GM18519 (cell line): ENCODE results near the gene DMRTA2.

Experiments used
- ATAC-seq: cut with Tn5 transposase; IDR thresholded peaks from one replicate; pipeline ENCODE4 v1.9.1; 2021; ENCODE audit warnings: mild to moderate bottlenecking, moderate library complexity; ENCODE audit not compliant: unreplicated experiment, low FRiP score

DMRTA2 gene

DNA sequence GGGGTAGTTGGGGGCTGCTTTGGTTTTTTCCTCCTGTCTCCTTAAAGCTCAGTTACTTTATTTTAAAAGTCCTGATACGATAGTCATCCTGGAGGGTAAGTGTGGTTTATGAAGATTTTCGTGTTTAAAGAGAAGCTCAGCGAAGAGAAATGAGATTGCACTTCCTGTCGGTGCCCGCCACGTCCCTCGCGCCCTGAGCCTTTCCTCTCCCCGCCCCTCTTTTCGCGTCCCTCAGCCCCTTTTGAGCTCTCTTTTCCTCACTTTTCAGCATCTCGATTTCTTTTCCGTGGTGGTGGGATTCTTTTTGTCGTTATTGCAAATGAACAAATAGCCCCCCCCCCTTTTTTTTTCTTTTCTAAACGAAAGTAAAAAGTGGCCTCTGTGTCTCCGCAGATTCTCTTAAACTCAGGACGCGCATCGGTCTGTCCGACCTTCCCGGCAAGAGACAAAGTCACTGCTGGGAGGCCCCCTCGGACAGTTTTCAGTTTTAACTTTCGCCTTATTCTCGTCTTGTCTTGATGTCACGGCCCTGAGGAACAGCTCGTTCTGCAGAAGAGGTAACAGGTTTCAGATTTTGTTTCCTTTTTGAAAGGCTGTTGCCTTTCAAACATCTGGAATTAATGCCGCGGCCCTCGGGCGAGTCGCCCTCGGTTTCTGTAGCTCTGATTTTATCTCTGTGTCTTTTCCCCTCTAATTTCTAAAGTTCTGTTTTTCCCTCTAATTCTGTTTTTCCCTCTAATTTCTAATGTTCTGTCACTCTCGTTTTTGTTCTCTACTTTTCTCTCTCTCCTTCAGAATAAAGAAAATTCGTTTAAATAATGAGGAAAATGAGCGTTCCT, 1.0 kb upstream of the DMRTA2 start:
- ATAC-seq, result no peak

DNA sequence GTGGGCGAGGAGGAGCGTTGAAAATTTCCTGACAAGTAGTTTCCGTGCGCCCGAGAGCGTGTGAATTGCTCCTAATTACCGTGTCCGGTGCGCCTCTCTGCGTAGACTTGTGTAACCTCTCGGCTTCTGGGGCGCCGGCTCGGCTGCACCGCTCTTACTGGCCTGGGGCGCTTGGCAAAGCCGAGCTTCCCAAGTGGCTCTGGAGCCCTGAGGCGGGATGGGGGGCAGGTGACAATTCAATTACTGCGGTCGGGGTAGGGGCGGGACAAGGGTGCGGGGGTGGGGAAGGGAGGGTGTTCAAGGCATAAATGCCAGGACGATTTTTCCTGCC, 392 bp upstream of the DMRTA2 start:
- no peak for ATAC-seq

- no peak for ATAC-seq
These were observed 633 bp downstream of the DMRTA2 start for GRCh38 chr1:50422675-50422945.

GRCh38 chr1:50421768-50422674, 1.2 kb downstream of the DMRTA2 start:
- ATAC-seq, result no peak

GRCh38 chr1:50421366-50421748, 1.9 kb downstream of the DMRTA2 start:
- ATAC-seq, result no peak

- ATAC-seq, result no peak
These were observed 2.4 kb downstream of the DMRTA2 start for GRCh38 chr1:50420689-50421365.

DNA sequence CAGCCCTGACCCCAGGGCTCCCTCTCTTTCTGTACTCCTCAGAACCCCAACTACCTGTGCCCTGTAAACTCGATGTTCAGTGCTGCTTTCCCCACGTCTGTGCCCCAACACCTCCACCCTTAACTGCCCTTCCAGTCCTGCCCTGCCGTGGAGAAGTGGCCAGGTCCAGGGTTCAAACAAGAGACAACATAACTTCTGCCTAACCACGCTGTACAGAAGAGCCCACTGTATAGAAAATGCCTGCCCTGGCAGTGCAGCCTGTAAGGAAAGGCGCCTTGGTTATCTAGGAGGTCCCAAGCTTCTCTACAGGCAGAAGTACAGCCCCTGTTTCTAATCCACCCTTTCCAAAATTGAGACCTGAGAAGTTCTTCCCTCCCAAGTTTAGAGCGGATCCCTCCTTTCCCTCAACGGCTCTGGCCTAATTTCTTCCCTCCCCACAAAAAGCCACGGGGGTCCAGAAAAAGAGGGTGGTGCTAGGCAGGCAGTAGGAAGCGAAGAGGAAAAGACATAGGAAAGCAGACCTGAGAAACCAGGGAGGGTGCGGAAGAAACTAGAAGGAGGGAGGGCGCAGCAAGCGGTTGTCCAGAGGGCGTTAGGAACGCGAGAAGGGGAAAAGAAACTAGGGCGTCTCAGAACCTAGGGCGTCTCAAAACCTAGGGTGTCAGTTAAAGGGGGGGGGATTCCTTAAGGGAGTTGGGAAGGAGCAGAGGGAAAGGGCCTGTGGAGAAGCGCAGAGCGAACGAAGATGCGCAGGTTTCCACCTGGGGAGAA, 3.2 kb downstream of the DMRTA2 start:
- ATAC-seq, result no peak

GRCh38 chr1:50419192-50419906, 3.9 kb downstream of the DMRTA2 start:
- ATAC-seq, result no peak

DNA sequence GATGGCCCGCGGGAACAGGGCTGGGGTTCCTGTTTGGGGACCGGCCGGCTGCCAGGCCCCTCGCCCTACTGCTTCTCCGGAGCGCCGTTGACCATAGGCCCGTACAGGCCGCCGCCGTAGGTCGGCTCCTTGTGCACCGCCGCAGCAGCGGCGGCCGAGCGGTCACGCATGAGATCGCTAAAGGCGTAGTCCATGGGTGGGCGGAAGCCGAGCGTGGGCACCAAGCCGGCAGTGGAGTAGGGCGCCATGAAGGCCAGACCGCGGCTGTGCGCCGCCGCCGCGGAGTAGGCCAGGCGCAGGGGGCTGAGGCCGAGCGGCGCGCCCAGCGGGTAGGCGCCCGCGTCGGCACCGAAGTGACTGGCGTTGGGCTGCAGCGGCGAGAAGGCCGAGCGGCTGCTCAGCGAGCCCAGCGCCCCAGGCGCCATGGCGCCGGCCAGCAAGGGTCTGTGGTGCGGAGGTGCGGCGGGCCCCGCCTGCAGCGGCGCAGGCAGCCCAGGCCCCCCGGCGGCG, 4.6 kb downstream of the DMRTA2 start:
- no peak for ATAC-seq

GRCh38 chr1:50417946-50418599, 5.2 kb downstream of the DMRTA2 start:
- ATAC-seq, result no peak

- no peak for ATAC-seq
These were observed 5.7 kb downstream of the DMRTA2 start for GRCh38 chr1:50417507-50417906.

DNA sequence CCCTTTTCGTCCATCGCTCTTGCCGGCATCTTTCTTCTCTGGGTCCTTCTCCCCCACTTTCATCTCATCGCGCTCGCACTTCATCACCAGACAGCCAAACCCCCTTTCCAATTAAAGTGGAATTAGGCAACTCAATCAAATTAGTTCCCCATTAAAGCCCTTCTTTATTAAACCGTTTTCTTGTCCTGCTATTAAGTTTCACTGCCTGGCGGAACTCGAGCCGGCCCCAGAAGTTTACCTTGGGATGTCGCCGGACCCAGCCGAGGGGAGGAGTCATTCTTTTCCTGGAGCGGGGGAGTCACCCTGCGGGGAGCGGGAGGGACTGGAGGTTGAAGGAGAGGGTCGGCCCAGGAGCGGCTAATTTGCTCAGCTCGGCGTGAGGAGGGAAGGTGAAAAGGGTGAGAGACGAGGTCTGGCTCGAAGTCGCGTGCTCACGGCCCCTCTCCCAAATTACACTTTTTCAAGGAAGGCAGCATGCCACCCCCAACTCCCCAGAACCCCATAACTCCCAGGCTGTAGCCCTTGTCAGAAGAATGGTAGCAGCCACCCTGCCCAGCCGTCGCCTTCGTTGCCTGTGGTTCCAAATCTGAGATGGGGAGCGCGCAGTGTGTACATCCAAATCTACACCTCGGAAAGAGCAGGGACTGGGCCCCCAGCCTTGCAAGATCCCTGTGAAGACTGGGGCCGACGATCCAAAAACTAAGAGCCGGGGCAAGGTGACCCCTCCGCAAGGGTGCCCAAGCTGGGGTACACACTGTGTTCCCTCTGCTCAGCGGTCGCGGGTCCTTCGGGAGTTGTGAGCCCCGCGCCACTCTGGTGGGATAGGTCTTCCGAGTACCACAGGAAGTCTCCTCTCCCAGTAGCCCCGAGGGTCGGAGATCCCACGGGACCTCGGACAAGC, 6.4 kb downstream of the DMRTA2 start:
- no peak for ATAC-seq

- ATAC-seq, result no peak
These were observed 7.1 kb downstream of the DMRTA2 start for GRCh38 chr1:50416150-50416527.

DNA sequence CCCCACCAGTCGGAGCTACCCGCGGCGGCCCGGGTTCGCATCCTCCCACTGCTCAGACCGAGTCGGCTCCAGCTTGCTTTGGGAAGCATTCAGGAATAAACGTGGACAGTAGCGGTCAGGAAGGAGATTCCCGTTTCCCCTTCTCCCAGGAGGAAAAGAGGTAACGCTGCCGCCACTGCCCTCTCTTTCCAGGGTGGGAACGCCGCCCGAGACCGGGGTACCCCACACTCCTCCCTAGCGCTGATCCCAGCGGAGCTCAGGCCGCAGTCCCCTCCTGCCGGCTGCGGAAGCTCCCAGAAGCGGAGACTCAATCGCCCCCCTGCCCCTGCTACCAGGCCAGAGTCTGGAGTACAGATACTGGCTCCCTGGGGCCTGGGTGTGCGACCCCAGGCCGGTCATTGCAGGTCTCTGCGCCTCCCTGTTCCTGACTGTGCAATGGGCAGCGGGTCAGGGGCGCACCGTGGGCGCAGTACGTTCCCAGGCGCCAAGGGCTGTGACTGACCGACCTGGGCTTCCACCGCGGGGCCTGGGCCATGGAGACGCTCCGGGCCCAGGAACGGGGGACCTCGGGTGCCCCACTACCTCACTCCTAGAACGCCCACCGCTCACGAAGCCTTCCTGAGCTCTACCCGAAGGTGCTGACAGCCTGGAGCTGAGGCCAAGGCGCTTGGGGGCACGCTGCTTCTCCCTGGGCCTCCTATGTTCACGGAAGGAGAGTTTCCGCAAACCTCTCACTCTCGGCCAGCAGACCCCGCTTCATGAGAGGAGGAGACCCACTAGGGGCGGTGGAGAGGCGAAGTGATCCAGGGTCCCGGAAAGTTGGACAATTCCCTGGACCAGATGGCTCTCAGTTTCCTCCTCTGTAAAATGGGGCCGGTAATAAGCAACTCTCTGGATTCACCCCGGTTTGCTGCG, 7.8 kb downstream of the DMRTA2 start:
- ATAC-seq, result no peak

GRCh38 chr1:50414853-50415234, 8.4 kb downstream of the DMRTA2 start:
- no peak for ATAC-seq

DNA sequence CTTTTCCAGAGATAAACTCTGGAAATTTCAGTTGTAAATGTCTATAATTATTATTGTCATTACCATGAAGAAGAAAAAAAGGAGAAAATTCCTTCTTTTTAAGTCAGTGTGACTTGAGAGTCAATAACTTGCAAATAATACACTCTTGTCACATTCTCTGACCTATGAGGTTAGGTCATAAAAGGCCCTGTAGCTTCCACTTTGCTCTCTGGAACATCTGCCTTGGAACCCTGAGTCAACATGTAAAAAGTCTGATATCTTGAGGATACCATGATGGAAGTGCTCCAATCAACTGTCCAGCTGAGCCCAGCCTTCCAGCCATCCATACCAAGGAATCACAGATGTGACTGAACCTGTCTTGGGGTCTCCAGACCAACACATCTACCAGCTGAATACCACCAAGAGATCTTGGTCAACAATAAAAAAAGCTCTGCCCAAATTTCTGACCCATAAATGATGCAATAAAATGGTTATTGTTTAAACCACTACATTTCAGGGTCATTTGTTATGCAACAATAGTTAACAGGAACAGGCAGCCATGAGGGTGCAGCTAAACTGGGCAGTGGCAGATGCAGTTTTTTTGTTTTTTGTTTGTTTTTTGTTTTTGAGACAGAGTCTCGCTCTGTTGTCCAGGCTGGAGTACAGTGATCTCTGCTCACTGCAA, 10.3 kb downstream of the DMRTA2 start:
- ATAC-seq, result no peak

DNA sequence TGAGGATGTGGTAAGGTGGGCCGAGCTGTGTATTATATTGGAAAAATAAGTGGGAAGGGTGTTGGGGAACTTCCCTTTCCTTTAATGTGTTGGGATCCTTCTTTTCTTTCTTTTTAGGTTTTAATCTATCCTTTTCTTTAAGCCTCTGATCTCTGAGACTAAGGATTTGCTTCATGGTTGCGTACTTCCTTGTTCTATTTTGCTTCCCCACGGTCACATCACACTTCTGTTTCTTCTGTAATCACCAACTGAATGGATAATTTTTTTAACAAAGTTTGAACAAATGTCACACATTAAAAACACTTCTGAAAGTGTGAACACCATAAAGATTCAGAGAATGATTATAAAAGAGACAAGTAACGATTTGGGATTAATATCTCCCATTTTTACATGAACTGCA, 17.4 kb downstream of the DMRTA2 start:
- ATAC-seq, result no peak
